Measurements from ENCODE around the gene PLCB4.

The PLCB4 gene

DNA sequence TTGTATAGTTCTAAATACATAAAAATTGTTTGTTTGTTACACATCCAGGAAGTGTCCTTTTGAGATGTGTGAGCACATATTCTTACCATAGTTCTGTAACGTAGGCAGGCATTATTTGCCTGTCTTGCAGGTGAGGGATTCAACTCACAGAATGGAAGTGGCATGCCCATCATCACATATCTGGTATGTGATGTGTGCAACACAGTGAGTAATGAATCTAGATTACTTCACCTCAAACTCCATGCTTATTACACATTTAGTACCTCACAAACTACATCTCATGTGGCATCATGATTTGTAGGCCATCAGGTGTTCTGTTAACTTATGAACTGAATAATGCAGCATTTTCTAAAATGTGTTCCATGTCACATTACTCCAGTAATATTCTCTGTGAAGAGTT lies 181.6 kb downstream of the PLCB4 start:
- TF ChIP-seq, protein P1, sequence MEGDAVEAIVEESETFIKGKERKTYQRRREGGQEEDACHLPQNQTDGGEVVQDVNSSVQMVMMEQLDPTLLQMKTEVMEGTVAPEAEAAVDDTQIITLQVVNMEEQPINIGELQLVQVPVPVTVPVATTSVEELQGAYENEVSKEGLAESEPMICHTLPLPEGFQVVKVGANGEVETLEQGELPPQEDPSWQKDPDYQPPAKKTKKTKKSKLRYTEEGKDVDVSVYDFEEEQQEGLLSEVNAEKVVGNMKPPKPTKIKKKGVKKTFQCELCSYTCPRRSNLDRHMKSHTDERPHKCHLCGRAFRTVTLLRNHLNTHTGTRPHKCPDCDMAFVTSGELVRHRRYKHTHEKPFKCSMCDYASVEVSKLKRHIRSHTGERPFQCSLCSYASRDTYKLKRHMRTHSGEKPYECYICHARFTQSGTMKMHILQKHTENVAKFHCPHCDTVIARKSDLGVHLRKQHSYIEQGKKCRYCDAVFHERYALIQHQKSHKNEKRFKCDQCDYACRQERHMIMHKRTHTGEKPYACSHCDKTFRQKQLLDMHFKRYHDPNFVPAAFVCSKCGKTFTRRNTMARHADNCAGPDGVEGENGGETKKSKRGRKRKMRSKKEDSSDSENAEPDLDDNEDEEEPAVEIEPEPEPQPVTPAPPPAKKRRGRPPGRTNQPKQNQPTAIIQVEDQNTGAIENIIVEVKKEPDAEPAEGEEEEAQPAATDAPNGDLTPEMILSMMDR (IDR thresholded peaks at IDR 0.05; ENCODE audit: borderline replicate concordance, control extremely low read depth, extremely low read depth, insufficient read depth, missing control alignments) = no peak
- in situ Hi-C loops (cut with MboI; ENCODE audit: low sequenced_read_pairs, unreplicated experiment) = no loop called here
- DNase-seq (ENCODE audit: low spot score) = no peak

DNA sequence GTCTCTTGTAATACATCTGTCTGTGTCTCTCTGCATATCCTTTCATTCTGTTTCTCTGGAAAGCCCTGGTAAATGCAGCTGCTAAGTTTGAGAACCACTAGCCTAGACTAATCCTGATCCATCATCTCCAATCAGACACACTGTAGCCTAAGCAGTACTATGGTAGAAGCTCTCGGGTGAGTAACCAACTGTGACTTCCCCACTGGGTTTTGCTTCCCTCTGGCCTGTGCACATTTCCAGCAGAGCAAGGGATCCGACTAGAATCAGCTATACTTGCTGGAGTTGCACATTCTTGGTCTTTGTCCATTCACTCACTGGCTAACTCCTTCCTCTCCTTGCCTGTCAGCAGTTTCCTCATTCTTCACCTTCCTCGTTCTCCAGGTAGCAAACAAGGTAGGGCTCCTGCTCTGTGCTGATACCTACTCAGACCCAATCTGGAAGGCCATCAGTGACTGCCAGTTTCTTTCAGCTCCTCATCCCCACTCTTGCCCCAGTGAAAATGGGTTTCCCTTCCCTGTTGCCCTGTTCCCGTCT lies 184.2 kb downstream of the PLCB4 start:
- TF ChIP-seq, protein P1 (IDR thresholded peaks at IDR 0.05; ENCODE audit: borderline replicate concordance, control extremely low read depth, extremely low read depth, insufficient read depth, missing control alignments) = no peak
- no peak for DNase-seq (ENCODE audit: low spot score)
- in situ Hi-C loops (cut with MboI; ENCODE audit: low sequenced_read_pairs, unreplicated experiment) = no loop called here

DNA sequence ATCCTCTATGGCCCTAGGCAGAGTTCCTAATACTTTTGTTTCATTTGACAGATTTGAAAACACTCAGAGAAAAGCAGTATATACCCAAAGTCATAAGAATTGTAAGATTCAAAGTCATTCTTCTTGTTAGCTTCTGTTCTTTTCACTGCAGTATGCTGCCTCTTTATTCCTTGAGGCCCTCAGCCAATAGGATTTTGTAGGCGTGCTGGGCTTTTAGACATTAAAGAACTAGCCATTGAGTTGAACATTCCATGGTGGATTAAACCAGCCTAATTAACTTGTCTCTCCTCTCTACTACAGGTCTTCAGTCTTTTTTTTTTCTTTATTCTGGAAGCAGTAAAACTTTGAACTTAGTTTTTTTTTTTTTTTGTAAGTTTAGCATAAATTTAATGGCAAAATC lies 186.3 kb downstream of the PLCB4 start:
- no peak for DNase-seq (ENCODE audit: low spot score)
- TF ChIP-seq, protein P1 (IDR thresholded peaks at IDR 0.05; ENCODE audit: borderline replicate concordance, control extremely low read depth, extremely low read depth, insufficient read depth, missing control alignments) = no peak
- in situ Hi-C loops (cut with MboI; ENCODE audit: low sequenced_read_pairs, unreplicated experiment) = no loop called here

DNA sequence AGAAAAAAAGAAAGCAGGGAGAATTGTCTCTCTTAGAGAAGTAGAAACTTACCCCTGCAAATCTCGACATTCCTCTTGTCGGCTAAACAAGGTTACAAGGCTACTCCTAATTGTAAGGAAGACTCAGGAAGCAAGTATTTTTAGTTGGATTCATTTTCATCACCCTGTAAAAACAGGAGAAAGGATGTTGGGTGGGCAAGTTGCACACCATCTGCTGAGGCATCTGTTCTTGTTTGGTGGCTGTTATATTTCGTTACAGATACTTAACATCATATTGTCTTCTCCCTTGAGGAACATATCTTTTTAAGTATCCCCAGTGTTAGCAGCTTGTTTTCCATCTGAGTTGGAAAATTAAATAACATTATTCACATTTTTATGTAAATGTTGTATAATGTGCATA lies 187.5 kb downstream of the PLCB4 start:
- TF ChIP-seq, protein P1 (IDR thresholded peaks at IDR 0.05; ENCODE audit: borderline replicate concordance, control extremely low read depth, extremely low read depth, insufficient read depth, missing control alignments) = no peak
- DNase-seq (ENCODE audit: low spot score) = no peak
- in situ Hi-C loops (cut with MboI; ENCODE audit: low sequenced_read_pairs, unreplicated experiment) = no loop called here

DNA sequence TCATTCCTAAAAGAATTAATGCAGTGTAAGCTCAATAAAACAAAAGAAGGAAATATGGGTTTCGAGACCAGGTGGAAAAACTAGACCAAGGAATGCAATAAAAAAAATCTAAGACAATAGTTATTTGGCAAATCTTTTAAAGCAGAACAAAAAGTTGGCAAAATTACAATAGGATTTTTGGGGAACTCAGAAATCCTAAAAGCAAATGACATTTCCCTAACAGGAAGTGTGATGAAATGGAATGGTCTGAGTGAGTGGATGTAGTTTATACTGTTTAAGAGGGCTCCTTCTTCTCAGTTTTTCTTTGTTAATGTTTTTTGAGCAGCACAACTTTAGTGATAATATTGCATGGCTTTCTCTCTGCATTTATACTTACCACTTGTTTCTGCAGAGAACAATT lies 190.0 kb downstream of the PLCB4 start:
- in situ Hi-C loops (cut with MboI; ENCODE audit: low sequenced_read_pairs, unreplicated experiment) = no loop called here
- DNase-seq (ENCODE audit: low spot score) = no peak
- TF ChIP-seq, protein P1 (IDR thresholded peaks at IDR 0.05; ENCODE audit: borderline replicate concordance, control extremely low read depth, extremely low read depth, insufficient read depth, missing control alignments) = no peak

DNA sequence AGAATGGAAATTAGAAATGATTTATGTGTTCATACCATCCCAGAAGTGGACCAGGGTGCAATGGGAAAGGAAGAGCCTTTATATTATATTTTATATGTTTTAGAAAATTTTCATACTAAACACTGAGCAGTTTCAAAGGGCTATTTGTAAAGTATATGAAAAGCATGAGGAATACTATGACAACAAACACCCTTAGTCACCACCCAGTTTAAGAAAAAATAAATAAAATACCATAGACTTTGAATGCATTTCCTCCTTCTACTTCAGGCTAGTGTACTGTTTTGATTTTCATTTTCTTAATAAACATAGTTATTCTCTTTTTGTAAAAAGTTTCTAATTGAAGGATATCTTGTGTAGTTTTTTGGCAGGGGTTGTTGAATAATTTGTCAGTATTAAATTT lies 191.1 kb downstream of the PLCB4 start:
- no peak for DNase-seq (ENCODE audit: low spot score)
- TF ChIP-seq, protein P1 (IDR thresholded peaks at IDR 0.05; ENCODE audit: borderline replicate concordance, control extremely low read depth, extremely low read depth, insufficient read depth, missing control alignments) = no peak
- in situ Hi-C loops (cut with MboI; ENCODE audit: low sequenced_read_pairs, unreplicated experiment) = no loop called here

- no peak for DNase-seq (ENCODE audit: low spot score)
- TF ChIP-seq, protein P1 (IDR thresholded peaks at IDR 0.05; ENCODE audit: borderline replicate concordance, control extremely low read depth, extremely low read depth, insufficient read depth, missing control alignments) = no peak
- in situ Hi-C loops (cut with MboI; ENCODE audit: low sequenced_read_pairs, unreplicated experiment) = no loop called here
Measured at GRCh38 chr20:9261781-9262180, 192.9 kb downstream of the PLCB4 start.
